Measurements from ENCODE around the gene TMX2. TPM values are rescaled to one million over a fixed set of nuclear protein-coding genes. Genes with fewer than 3 reads are reported as not detected.

The TMX2 gene
- total RNA-seq, 2 donors from 2014 or later: 92.1 to 145 TPM

- DNase-seq: no peak
- TF ChIP-seq, protein P1, sequence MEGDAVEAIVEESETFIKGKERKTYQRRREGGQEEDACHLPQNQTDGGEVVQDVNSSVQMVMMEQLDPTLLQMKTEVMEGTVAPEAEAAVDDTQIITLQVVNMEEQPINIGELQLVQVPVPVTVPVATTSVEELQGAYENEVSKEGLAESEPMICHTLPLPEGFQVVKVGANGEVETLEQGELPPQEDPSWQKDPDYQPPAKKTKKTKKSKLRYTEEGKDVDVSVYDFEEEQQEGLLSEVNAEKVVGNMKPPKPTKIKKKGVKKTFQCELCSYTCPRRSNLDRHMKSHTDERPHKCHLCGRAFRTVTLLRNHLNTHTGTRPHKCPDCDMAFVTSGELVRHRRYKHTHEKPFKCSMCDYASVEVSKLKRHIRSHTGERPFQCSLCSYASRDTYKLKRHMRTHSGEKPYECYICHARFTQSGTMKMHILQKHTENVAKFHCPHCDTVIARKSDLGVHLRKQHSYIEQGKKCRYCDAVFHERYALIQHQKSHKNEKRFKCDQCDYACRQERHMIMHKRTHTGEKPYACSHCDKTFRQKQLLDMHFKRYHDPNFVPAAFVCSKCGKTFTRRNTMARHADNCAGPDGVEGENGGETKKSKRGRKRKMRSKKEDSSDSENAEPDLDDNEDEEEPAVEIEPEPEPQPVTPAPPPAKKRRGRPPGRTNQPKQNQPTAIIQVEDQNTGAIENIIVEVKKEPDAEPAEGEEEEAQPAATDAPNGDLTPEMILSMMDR (IDR thresholded peaks at IDR 0.05): no peak
- Histone ChIP-seq H3K9ac (ENCODE audit: low read depth in 2 of 2, low read length in 2 of 2) (no peak overlapping the region), H3K4me3 (no peak overlapping the region), H3K4me1 (no peaks in the 10 kb centered on the region), H3K27me3 (no peaks in the 10 kb centered on the region), H3K36me3 (no peaks in the 10 kb centered on the region), H3K9me3 (no peaks in the 10 kb centered on the region), H3K27ac (no peak overlapping the region)
- intact Hi-C loops (cut with DNase I): loop anchor here (5.0 kb wide), 1 partner anchor 51 kb away; no protein-coding TSS in a partner anchor
Measured at GRCh38 chr11:57751176-57751575, 38.8 kb downstream of the TMX2 start.

GRCh38 chr11:57751676-57752253, 39.4 kb downstream of the TMX2 start, which contains the start of gene BTBD18:
TSS of gene BTBD18 (minus strand) at chr11:57751819. CDS start at chr11:57751188, 631 bp downstream.
- TF ChIP-seq, protein P1 (IDR thresholded peaks at IDR 0.05): peak; percentile 54
- no peak within 1 kb of the TSS for H3K9ac ChIP-seq (ENCODE audit: low read depth in 2 of 2, low read length in 2 of 2)
- H3K27ac ChIP-seq: no peak within 1 kb of the TSS
- H3K36me3 ChIP-seq: no peaks in the 10 kb centered on the region
- no peak within 1 kb of the TSS for H3K4me3 ChIP-seq
- intact Hi-C loops (cut with DNase I): loop anchor here (5.0 kb wide), 1 partner anchor 51 kb away; no protein-coding TSS in a partner anchor
- no peaks in the 10 kb centered on the region for H3K27me3 ChIP-seq
- no peaks in the 10 kb centered on the region for H3K4me1 ChIP-seq
- H3K9me3 ChIP-seq: no peaks in the 10 kb centered on the region
- peak; percentile 55 for DNase-seq

DNA sequence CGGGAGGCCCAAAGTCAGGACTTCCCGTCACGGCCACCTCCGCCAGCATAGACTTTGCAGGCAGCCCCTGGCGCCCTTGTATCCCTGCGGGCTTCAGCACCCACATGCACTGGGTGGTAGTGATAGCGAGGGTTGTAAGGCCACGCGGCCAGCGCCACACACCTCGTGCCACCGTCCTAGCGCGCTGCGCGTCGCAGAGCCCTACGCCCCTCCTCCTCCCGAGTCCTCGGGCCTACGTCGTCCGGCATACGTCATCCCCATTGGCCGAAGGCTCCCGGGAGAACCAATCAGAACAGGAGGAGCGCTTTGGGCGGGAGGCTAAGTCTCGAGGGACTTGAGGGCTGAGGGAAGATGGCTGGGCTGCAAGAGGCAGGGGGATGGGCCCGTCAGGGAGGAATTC, 40.6 kb downstream of the TMX2 start:
- H3K4me1 ChIP-seq: no peaks in the 10 kb centered on the region
- H3K36me3 ChIP-seq: no peaks in the 10 kb centered on the region
- H3K9ac ChIP-seq (ENCODE audit: low read depth in 2 of 2, low read length in 2 of 2): no peak overlapping the region
- H3K4me3 ChIP-seq: no peak overlapping the region
- no peaks in the 10 kb centered on the region for H3K27me3 ChIP-seq
- DNase-seq: no peak
- intact Hi-C loops (cut with DNase I): loop anchor here (5.0 kb wide), 1 partner anchor 49 kb away; no protein-coding TSS in a partner anchor
- no peak overlapping the region for H3K27ac ChIP-seq
- TF ChIP-seq, protein P1 (IDR thresholded peaks at IDR 0.05): no peak
- H3K9me3 ChIP-seq: no peaks in the 10 kb centered on the region

DNA sequence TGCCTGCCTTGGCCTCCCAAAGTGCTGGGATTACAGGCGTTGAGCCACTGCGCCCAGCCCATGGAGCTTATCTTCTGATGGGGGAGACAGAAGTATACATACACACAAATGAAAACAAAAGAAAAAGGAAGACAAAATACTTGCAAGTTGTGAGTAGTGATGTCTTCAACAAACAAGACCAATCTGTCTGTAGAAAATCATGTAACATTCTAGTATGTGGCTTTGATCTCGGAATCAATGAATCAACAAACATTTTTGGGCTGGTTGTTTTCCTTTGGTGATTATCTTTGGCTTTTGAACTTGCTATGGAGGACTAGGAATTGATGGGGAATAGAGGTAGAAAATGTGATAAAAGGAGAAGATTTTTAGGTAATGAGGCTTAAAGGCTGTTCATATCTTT, 45.8 kb downstream of the TMX2 start:
- intact Hi-C loops (cut with DNase I): no loop called here
- H3K27ac ChIP-seq: no peak overlapping the region
- no peak for DNase-seq
- H3K36me3 ChIP-seq: no peaks in the 10 kb centered on the region
- no peaks in the 10 kb centered on the region for H3K27me3 ChIP-seq
- TF ChIP-seq, protein P1 (IDR thresholded peaks at IDR 0.05): no peak
- H3K4me1 ChIP-seq: no peaks in the 10 kb centered on the region
- no peak overlapping the region for H3K9ac ChIP-seq (ENCODE audit: low read depth in 2 of 2, low read length in 2 of 2)
- H3K4me3 ChIP-seq: no peak overlapping the region
- no peaks in the 10 kb centered on the region for H3K9me3 ChIP-seq

GRCh38 chr11:57761301-57762234, 49.2 kb downstream of the TMX2 start, which contains the start of gene CTNND1:
TSS of gene CTNND1 (plus strand) at chr11:57761802. CDS start at chr11:57791479, 29,677 bp downstream.
- Histone ChIP-seq H3K4me1 (peaks cover 8% of the 10 kb centered on the region), H3K27me3 (no peaks in the 10 kb centered on the region), H3K36me3 (no peaks in the 10 kb centered on the region), H3K27ac (peak within 1 kb of the TSS; percentile 89), H3K9me3 (no peaks in the 10 kb centered on the region), H3K9ac (ENCODE audit: low read depth in 2 of 2, low read length in 2 of 2) (peak within 1 kb of the TSS; percentile 82 to 86), H3K4me3 (peak within 1 kb of the TSS; percentile 46)
- intact Hi-C loops (cut with DNase I): loop anchor here (5.0 kb wide), 1 partner anchor 36 kb away; no protein-coding TSS in a partner anchor
- TF ChIP-seq, protein P1 (IDR thresholded peaks at IDR 0.05): no peak
- peak; percentile 92 for DNase-seq

Measured in colonic mucosa (tissue), 4 donors.